GM18507 (cell line): Measurements from ENCODE around the gene HLCS.
"Not testable (repeated sequence)": the region's sequence is repeated elsewhere in the genome, so short reads cannot be mapped to it uniquely, and the experiment has no call there.

ENCODE experiments used
- DNase-seq: peaks from one replicate; pipeline ENCODE4 v3.0.0; 2011; ENCODE audit warnings: low read depth; ENCODE audit not compliant: insufficient read length; ENCODE audit errors: extremely low spot score
- FAIRE-seq: peaks from 2 replicates; lab custom pipeline; 2011; peaks lifted over from hg19 to GRCh38; lab: Jason Lieb, UNC

HLCS gene

GRCh38 chr21:36966066-36966820 is at the start of gene HLCS:
Gene HLCS, minus strand, starts transcription at chr21:36966669. Its CDS starts 31 bp downstream, at chr21:36966638.
- FAIRE-seq, result no peak
- peak; percentile 65 for DNase-seq

- DNase-seq, result peak; percentile 89
- peak; percentile 98 for FAIRE-seq
Measured at GRCh38 chr21:37009740-37010341, 43.4 kb upstream of the HLCS start.

GRCh38 chr21:37008724-37009123 is 42.3 kb upstream of the HLCS start:
- FAIRE-seq (no peak), DNase-seq (no peak)

- DNase-seq (no peak), FAIRE-seq (no peak)
Measured at GRCh38 chr21:37006486-37007291, 40.2 kb upstream of the HLCS start, which contains the start of gene RIPPLY3. Gene RIPPLY3, plus strand, starts transcription at chr21:37006702. Its CDS starts 71 bp downstream, at chr21:37006773.

- FAIRE-seq (no peak), DNase-seq (no peak)
Measured at GRCh38 chr21:37005548-37006485, 39.3 kb upstream of the HLCS start.

- not testable (repeated sequence) for DNase-seq, FAIRE-seq
Measured at GRCh38 chr21:37003917-37004316, 37.4 kb upstream of the HLCS start.

GRCh38 chr21:37002851-37003250 is 36.4 kb upstream of the HLCS start:
- FAIRE-seq, result not testable (repeated sequence)

GRCh38 chr21:37001441-37001840 is 35.0 kb upstream of the HLCS start:
- no peak for FAIRE-seq
- no peak for DNase-seq

More at GRCh38 chr21:37002851-37003250, 36.4 kb upstream of the HLCS start:
- DNase-seq, result not testable (repeated sequence)

GRCh38 chr21:37000381-37000780 is 33.9 kb upstream of the HLCS start:
- DNase-seq (no peak), FAIRE-seq (no peak)

- FAIRE-seq (no peak), DNase-seq (no peak)
Measured at GRCh38 chr21:36999131-36999898, 32.8 kb upstream of the HLCS start.

GRCh38 chr21:36995285-36995684 is 28.8 kb upstream of the HLCS start:
- not testable (repeated sequence) for DNase-seq, FAIRE-seq

GRCh38 chr21:36994501-36995158 is 28.2 kb upstream of the HLCS start:
- no peak for FAIRE-seq
- no peak for DNase-seq

- FAIRE-seq (no peak), DNase-seq (no peak)
Measured at GRCh38 chr21:36992671-36993070, 26.2 kb upstream of the HLCS start.

GRCh38 chr21:36990508-36991205 is 24.2 kb upstream of the HLCS start:
- no peak for FAIRE-seq
- no peak for DNase-seq

GRCh38 chr21:36989699-36990507 is 23.4 kb upstream of the HLCS start:
- peak; percentile 81 for DNase-seq
- peak; percentile 86 for FAIRE-seq

GRCh38 chr21:36989199-36989698 is 22.8 kb upstream of the HLCS start:
- not testable (repeated sequence) for FAIRE-seq, DNase-seq
